Cardiac muscle cell (in vitro differentiated cells and primary cell): Measurements from ENCODE around the gene GALNT14. TPM values are rescaled to one million over a fixed set of nuclear protein-coding genes. Genes with fewer than 3 reads are reported as not detected.

Experiments
- DNase-seq, 2 donors: peaks; one replicate each; pipeline versions ENCODE4 v3.0.0 to v3.0.0-alpha.2; 2010 to 2017; ENCODE audit warnings: low read depth in 1 of 2, low spot score in 1 of 2
- H3K27ac ChIP-seq: fragments of 200-600 bp; sonication (generic); 2 replicates; pipeline ENCODE4 v1.5.1; 2016
- H3K27me3 ChIP-seq: fragments of 200-600 bp; sonication (generic); 2 replicates; pipeline ENCODE4 v1.6.0; 2016; ENCODE audit warnings: control low read depth
- H3K36me3 ChIP-seq: fragments of 200-600 bp; sonication (generic); 2 replicates; pipeline ENCODE4 v1.5.1; 2016; ENCODE audit warnings: control low read depth
- H3K4me1 ChIP-seq: fragments of 200-600 bp; sonication (generic); 2 replicates; pipeline ENCODE4 v1.8.1; 2017; ENCODE audit warnings: low read depth, mild to moderate bottlenecking, mixed run types
- H3K4me3 ChIP-seq: fragments of 200-600 bp; sonication (generic); 2 replicates; pipeline ENCODE4 v1.5.1; 2016; ENCODE audit warnings: mild to moderate bottlenecking
- H3K9me3 ChIP-seq: fragments of 200-600 bp; sonication (generic); 2 replicates; pipeline ENCODE4 v1.5.1; 2017; ENCODE audit warnings: low read depth, mild to moderate bottlenecking, control low read depth
- CTCF ChIP-seq: IDR thresholded peaks from 2 replicates; pipeline ENCODE4 v1.5.1; 2012; ENCODE audit warnings: low read depth, mild to moderate bottlenecking, low read length
- polyA plus RNA-seq: library from polyadenylated mRNA; unstranded; fragments of >200 nt; fragmentation: Nextera tagmentation; extraction: Ambion mirVana; gene quantifications from 2 replicates; pipeline ENCODE4 v1.2.1, GENCODE V29; 2016
- total RNA-seq: library from RNA; depleted of rRNA; stranded (reverse); fragments of >200 nt; gene quantifications from 2 replicates; pipeline ENCODE4 v1.2.3, GENCODE V29; 2016

Gene GALNT14
- total and polyA plus RNA-seq, 2 experiments from 2014 or later = 0.84 to 1.1 TPM

- no peak for DNase-seq
- no peak for TF ChIP-seq CTCF
- H3K27ac ChIP-seq = no peak overlapping the region
- no peaks in the 10 kb centered on the region for H3K4me1 ChIP-seq
- H3K27me3 ChIP-seq = no peaks in the 10 kb centered on the region
- H3K9me3 ChIP-seq = no peaks in the 10 kb centered on the region
- no peak overlapping the region for H3K4me3 ChIP-seq
- no peaks in the 10 kb centered on the region for H3K36me3 ChIP-seq
Measured at GRCh38 chr2:30880516-30880915, 257.7 kb downstream of the GALNT14 start.

GRCh38 chr2:30877833-30878232 is 260.4 kb downstream of the GALNT14 start:
- Histone ChIP-seq H3K27ac (no peak overlapping the region), H3K36me3 (no peaks in the 10 kb centered on the region), H3K9me3 (no peaks in the 10 kb centered on the region), H3K4me3 (no peak overlapping the region), H3K4me1 (no peaks in the 10 kb centered on the region), H3K27me3 (no peaks in the 10 kb centered on the region)
- no peak for TF ChIP-seq CTCF
- DNase-seq = no peak

- Histone ChIP-seq H3K27ac (peak overlapping the region; percentile 67), H3K4me3 (no peak overlapping the region), H3K9me3 (no peaks in the 10 kb centered on the region), H3K27me3 (no peaks in the 10 kb centered on the region), H3K4me1 (peaks cover 5% of the 10 kb centered on the region), H3K36me3 (no peaks in the 10 kb centered on the region)
- no peak for DNase-seq
- no peak for TF ChIP-seq CTCF
Measured at GRCh38 chr2:30872797-30873196, 265.4 kb downstream of the GALNT14 start.

- TF ChIP-seq CTCF = no peak
- H3K27ac ChIP-seq = peak overlapping the region; percentile 67
- no peaks in the 10 kb centered on the region for H3K9me3 ChIP-seq
- no peak overlapping the region for H3K4me3 ChIP-seq
- H3K27me3 ChIP-seq = no peaks in the 10 kb centered on the region
- no peaks in the 10 kb centered on the region for H3K36me3 ChIP-seq
- H3K4me1 ChIP-seq = peaks cover 5% of the 10 kb centered on the region
- peak in 1 of 2 donors; percentile 75 for DNase-seq
Measured at GRCh38 chr2:30871980-30872789, 266.1 kb downstream of the GALNT14 start.

GRCh38 chr2:30871440-30871839 is 266.8 kb downstream of the GALNT14 start:
- Histone ChIP-seq H3K27me3 (no peaks in the 10 kb centered on the region), H3K4me1 (peaks cover 5% of the 10 kb centered on the region), H3K4me3 (no peak overlapping the region), H3K36me3 (no peaks in the 10 kb centered on the region), H3K27ac (peak overlapping the region; percentile 67), H3K9me3 (no peaks in the 10 kb centered on the region)
- DNase-seq = peak in 1 of 2 donors; percentile 14
- no peak for TF ChIP-seq CTCF
